Glomerular visceral epithelial cell (primary cell): ENCODE results near the gene GDI1.

ENCODE experiments used
- DNase-seq: peaks from one replicate; pipeline ENCODE4 v3.0.0-alpha.2; 2016; ENCODE audit errors: extremely low spot score

Gene GDI1

GRCh38 chrX:154408659-154409221 is 28.2 kb upstream of the GDI1 start:
- DNase-seq: no peak

- peak; percentile 88 for DNase-seq
These were observed 27.6 kb upstream of the GDI1 start, which contains the start of gene DNASE1L1 for GRCh38 chrX:154409222-154409871. Gene DNASE1L1 (minus strand): TSS chrX:154409254. CDS start chrX:154405568, 3,686 bp downstream.

- peak; percentile 52 for DNase-seq
These were observed 25.0 kb upstream of the GDI1 start for GRCh38 chrX:154411981-154412340.

GRCh38 chrX:154412468-154412867 is 24.5 kb upstream of the GDI1 start:
- no peak for DNase-seq

GRCh38 chrX:154413142-154413541 is 23.8 kb upstream of the GDI1 start:
- no peak for DNase-seq

- no peak for DNase-seq
These were observed 19.8 kb upstream of the GDI1 start for GRCh38 chrX:154417157-154417556.

- DNase-seq: no peak
These were observed 17.8 kb upstream of the GDI1 start for GRCh38 chrX:154419189-154419588.

GRCh38 chrX:154419688-154420401 is 17.1 kb upstream of the GDI1 start:
- no peak for DNase-seq

GRCh38 chrX:154420402-154420756 is 16.6 kb upstream of the GDI1 start:
- no peak for DNase-seq

GRCh38 chrX:154426916-154427770 is 9.8 kb upstream of the GDI1 start:
- no peak for DNase-seq

GRCh38 chrX:154428176-154429171 is 8.5 kb upstream of the GDI1 start, which contains the start of gene ATP6AP1:
Gene ATP6AP1 (plus strand): TSS chrX:154428677. CDS start chrX:154428693, 16 bp downstream.
- DNase-seq: peak; percentile 92

- no peak for DNase-seq
These were observed 7.2 kb upstream of the GDI1 start for GRCh38 chrX:154429711-154430110.

- no peak for DNase-seq
These were observed 6.5 kb upstream of the GDI1 start for GRCh38 chrX:154430479-154430878.

- no peak for DNase-seq
These were observed 6.0 kb upstream of the GDI1 start for GRCh38 chrX:154430916-154431315.

GRCh38 chrX:154431341-154431740 is 5.6 kb upstream of the GDI1 start:
- no peak for DNase-seq

- DNase-seq: no peak
These were observed 4.7 kb upstream of the GDI1 start for GRCh38 chrX:154432210-154432609.

- no peak for DNase-seq
These were observed 3.3 kb upstream of the GDI1 start for GRCh38 chrX:154433605-154434004.

GRCh38 chrX:154434394-154435168 is 2.4 kb upstream of the GDI1 start:
- DNase-seq: no peak

- DNase-seq: no peak
These were observed 1.7 kb upstream of the GDI1 start for GRCh38 chrX:154435171-154435733.
